GM18870 (cell line): ENCODE data around the gene ZC3HAV1.
A peak's percentile ranks its signal among the peaks of the same experiment; 100 is the strongest.
"Not testable (repeated sequence)": the region's sequence is repeated elsewhere in the genome, so short reads cannot be mapped to it uniquely, and the experiment has no call there.

ENCODE experiments used
- ATAC-seq: cut with Tn5 transposase; IDR thresholded peaks from one replicate; pipeline ENCODE4 v1.9.1; 2021; ENCODE audit warnings: moderate library complexity; ENCODE audit not compliant: unreplicated experiment

Gene ZC3HAV1

DNA sequence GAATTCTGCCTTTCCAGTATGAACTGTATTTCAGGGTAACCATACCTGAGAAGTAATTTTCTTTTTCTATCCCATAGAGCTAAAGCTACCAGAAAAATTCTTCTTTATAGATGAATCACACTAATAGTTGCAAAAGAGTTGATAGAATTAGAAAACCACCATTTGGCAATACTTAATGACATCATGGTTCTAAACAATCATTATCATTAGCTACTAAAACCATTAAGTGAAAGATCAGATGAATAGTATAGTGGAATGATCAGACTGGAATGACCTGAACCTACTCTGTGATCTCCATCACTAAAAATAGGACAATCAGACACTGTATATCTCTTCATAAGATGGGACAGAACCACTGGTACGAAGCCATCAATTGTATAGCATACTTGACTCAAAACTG, 53.8 kb downstream of the ZC3HAV1 start:
- no peak for ATAC-seq

GRCh38 chr7:139054656-139055055, 54.9 kb downstream of the ZC3HAV1 start:
- not testable (repeated sequence) for ATAC-seq

DNA sequence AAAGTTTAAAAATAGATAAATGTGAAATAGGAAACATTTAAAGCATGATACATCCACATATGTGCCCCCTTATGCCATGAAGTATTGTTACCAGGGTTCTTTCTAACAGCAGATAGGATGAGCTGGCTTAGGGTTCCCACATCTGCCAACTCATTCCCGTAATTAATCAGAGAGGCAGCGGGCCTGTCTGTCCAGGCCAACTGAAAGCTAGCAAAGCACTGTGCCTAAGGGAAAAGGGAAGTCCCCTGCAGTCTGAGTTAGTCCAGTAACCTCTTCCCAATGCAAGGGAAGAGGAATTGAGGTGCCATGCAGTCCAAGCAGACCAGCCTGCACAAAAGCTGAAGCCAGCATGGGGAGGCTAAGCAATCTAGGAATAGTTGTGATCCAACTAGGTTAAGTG, 55.4 kb downstream of the ZC3HAV1 start:
- no peak for ATAC-seq

- ATAC-seq, result no peak
Observed at GRCh38 chr7:139051655-139052054, 57.9 kb downstream of the ZC3HAV1 start.

DNA sequence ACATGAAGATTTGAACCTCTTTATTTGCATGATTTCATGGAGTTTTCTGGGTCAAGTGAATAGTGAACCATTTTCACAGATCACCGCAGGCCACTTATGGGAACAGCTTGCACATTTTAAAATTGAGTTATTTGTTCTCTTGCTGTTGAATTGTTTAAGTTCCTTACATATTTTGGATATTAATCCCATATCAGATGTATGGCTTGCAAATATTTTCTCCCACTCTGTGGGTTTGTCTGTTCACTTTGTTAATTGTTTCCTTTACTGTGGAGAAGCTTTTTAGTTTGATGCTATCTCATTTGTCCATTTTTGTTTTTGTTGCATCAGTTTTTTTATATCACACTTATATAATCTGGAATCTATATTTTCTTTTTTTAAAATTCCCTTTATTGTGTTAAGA, 59.6 kb downstream of the ZC3HAV1 start:
- no peak for ATAC-seq

DNA sequence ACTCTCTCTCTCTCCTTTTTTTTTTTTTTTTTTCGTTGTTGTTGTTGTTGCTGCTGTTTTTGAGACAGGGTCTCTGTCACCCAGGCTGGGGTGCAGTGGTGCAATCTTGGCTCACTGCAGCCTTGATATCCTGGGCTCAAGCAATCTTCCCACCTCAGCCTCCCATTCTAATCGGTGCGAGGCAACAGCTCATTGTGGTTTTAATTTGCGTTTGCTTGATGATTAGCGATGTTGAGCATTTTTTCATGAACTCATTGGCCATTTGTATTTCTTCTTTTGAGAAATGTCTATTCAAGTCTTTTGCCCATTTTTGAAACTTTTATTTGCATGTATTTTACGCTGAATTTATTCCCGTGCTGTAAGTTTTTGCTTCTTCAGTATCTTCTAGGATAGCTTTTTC, 60.4 kb downstream of the ZC3HAV1 start:
- ATAC-seq, result no peak

DNA sequence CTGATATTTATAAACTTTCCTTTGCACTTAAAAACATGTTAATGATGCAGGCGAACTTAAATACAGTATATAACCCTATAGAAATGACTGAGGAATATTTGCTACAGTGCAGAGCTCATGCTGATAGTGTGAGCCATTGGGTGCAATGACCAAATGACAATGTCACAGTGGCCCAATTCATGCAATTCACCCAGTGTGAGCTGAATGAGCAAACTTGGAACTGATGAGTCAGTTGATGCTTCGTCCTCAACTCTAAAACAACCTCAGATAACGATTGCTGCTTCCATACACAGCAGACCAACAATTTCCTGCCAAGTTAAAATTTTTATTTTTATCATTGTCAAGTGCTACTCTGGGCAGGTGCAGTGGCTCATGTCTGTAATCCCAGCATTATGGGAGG, 61.5 kb downstream of the ZC3HAV1 start:
- no peak for ATAC-seq

- no peak for ATAC-seq
Observed at GRCh38 chr7:139046143-139046542, 63.4 kb downstream of the ZC3HAV1 start.

DNA sequence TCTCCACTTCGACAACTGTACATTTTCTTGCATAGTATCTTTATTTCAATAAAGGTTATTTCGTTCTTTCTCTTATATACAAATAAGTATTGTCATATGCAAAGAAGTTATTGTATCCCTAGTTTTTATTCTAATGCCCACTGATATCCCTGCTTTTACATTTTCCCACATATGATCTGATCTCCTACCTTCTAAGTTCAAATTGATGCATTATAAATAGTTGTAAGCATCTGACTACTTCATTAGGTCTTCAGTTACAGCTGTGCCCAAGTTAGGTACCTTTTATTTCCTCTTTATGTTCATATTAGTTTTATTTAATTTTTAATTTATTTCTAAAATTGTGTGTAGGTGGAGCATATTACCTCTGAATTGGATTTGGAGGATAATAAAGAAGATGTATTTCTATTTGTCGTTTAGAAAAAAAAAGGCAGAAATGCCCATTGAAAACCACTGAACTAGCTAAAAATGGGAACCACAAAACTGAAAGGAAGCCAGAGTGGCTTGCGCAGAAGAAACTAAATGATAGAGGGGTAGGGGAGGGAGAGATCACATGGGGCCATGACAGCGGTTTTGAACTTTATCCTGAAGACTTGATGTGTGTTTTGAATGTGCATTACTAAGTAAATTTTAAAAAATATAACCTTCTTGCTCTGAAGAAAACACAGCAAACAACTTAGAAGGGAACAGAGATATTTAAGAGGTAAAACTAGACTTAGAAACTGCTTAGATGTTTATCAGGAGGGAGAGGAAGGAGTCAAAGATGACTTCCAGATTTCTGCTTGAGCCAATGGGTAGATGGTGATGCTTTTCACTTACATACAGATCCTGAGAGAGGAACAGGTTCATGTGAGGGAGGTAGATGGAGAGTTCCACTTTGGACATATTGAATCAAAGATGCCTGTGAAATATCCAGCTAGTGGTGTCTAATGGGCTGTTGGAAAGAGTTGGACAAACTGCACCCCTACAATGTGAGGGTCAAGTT, 64.4 kb downstream of the ZC3HAV1 start:
- no peak for ATAC-seq

DNA sequence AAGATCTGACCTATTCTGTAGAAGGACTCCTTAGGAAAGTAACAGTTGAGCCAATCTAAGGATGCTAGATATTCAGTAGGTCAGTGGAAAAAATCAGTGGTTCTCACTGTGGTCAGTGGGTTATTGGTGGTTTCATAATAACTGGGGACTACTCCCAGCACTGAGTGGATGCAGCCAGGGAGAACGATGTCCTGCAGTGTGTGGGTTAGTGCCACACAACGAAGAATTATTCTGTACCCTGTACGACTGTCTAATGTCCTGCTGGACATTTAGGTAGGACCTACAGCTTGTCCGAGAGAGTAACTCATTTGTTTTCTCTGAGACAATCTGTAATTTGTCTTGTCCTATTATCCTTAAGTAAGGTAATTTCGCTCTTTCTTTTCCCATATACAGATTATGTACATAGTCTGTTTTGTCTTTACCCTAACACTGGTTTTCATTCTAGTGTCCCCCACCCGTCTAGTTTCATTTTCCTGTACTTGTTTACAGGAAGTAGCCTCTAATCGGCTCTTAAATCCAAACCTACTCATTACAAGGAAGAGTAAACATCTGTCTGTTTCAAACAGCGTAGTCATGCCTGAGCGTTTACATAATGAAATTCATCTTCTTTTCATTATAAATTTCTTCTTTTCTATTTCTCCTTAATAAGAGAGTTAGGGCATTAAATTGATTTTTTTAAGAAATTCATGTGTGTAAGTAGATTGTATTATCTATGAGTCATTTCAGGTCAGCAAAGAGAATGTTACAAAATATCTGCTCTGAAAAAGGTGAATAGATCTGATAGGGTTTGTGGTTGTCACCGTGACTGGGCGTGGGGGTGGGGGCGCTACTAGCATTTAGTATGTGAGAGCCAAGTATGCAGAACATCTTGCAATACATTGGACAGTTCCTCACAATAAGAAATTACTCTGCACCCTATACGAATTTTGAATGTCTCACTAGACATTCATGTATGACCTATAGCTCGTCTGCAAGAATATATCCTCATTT, 65.4 kb downstream of the ZC3HAV1 start:
- ATAC-seq, result no peak

- ATAC-seq, result no peak
Observed at GRCh38 chr7:139041378-139042085, 68.0 kb downstream of the ZC3HAV1 start.

GRCh38 chr7:139038691-139039090, 70.8 kb downstream of the ZC3HAV1 start:
- ATAC-seq, result no peak

- no peak for ATAC-seq
Observed at GRCh38 chr7:139036901-139037300, 72.6 kb downstream of the ZC3HAV1 start.

DNA sequence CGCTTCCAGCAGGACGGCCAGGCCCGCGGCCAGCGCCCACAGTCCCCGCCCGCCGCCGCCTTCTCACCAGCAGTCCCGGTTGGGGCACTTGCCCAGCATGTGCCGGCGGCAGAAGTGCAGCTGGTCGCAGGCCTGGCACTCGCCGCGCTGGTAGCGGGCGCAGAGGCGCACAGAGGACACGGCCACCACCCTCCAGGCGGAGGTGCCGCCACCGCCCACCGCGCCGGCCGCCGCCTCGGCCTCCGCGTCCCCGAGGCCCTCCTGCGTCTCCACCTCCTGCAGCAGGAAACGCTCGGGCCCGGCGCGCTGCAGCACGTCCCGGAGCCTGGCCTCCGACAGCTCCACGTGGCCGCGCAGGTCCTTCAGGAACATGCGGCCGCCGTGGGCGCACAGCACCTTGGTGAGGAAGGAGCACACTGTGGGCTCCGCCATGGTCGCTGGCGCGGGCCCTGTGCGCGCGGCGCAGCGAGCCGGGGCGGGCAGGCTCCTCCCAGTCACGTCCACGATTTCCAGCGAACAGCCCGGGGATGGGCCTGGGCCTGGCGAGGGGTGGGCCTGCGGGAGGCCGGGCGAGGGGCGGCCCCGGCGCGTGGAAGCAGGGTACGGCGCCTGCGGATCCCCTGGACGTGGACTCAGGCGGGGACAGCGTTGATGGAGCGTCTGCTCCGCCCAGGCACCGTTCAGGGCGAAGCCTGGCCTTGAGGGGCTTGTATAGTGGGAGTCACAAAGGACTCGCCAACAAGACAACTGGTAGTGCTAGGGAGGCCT, 73.8 kb downstream of the ZC3HAV1 start, which contains the start of gene ZC3HAV1L:
Gene ZC3HAV1L (minus strand): TSS at position 457 of the 768 bp plus-strand sequence. CDS start 25 bp downstream, at position 432.
- peak; percentile 80 for ATAC-seq

GRCh38 chr7:139034855-139035585, 74.5 kb downstream of the ZC3HAV1 start:
- no peak for ATAC-seq

DNA sequence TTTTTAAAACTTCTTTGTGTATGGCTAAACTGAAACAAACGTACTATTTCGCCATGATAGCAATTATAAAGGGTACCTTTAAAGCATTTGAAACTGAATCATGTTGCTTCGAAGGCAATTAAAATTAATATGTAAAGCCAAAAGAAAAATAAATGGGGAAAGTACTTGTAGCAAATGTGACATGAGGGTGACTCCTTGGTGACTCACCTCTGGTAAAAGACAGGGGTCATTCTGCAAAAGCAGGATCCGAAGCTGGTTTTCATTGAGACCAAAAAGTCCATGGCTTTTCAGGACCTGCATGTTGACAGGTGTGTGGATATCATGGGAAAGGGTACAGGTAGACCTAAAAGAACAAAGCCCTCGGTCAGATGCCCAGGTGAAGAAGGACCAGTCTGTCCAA, 75.2 kb downstream of the ZC3HAV1 start:
- ATAC-seq, result no peak

DNA sequence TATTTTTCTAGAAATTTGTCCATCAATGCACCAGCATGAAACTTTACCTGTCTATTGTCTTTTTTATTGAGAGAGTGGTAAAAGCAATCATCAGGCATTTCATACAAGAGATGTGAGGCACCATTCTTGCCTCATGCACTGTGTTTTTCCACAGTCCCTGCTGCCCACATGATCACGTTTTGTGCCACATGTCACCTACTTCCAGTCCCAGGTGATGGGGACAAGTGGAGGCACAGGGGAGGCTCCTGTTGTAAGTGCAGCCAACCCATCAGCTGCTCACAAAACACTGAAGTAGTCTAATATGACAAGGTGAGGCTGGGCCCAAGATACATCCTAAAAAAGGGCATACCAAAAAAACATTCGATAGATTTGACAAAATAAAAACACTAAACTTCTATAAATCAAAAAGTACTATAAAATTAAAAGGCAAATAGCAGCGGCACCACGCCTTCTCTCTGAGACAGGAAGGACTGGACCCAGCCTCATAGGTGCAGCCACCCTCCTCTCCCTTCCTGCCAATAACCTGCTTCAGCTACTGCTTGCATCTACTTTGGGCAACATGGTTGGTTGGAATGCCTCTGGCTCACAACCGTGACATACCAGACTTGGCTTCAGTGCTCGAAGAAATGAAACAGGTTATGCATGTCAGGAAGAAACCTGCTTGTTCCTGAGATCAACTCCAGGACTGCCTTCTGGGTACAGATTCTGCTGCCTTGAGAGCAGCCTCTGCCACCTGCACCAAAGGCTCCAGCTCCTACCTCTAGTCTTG, 76.0 kb downstream of the ZC3HAV1 start:
- no peak for ATAC-seq

- no peak for ATAC-seq
Observed at GRCh38 chr7:139032473-139032872, 77.0 kb downstream of the ZC3HAV1 start.

GRCh38 chr7:139029353-139029752, 80.2 kb downstream of the ZC3HAV1 start:
- ATAC-seq, result no peak
